ENCODE results near the gene LZTR1. TPM values are rescaled to one million over a fixed set of nuclear protein-coding genes. Genes with fewer than 3 reads are reported as not detected.

Gene LZTR1
- polyA plus RNA-seq, 4 donors = 22.7 to 38.0 (median 28.7) TPM

GRCh38 chr22:21026783-21027692, 44.9 kb downstream of the LZTR1 start:
- FAIRE-seq = no peak
- no peak for DNase-seq
- no peak overlapping the region for H3K27ac ChIP-seq (ENCODE audit: low read depth in 1 of 3, low read length in 2 of 3)
- peaks cover 0 to 12% (median 0%) of the 10 kb centered on the region in 3 donors for H3K4me1 ChIP-seq (ENCODE audit: control insufficient read depth in 3 of 3, insufficient read depth in 2 of 3, low read depth in 1 of 3, low read length in 2 of 3)
- no peak overlapping the region for H3K4me3 ChIP-seq (ENCODE audit: low read depth in 1 of 3, low read length in 3 of 3)
- H3K9me3 ChIP-seq (ENCODE audit: control insufficient read depth in 2 of 2, insufficient read depth in 1 of 2, low read depth in 1 of 2, low read length in 1 of 2) = no peaks in the 10 kb centered on the region
- H3K27me3 ChIP-seq (ENCODE audit: control insufficient read depth in 3 of 3, insufficient read depth in 3 of 3, low read length in 3 of 3) = peaks cover 0 to 3% (median 0%) of the 10 kb centered on the region in 3 donors
- peaks cover 0 to 30% (median 0%) of the 10 kb centered on the region in 3 donors for H3K36me3 ChIP-seq (ENCODE audit: control insufficient read depth in 3 of 3, insufficient read depth in 2 of 3, low read depth in 1 of 3, low read length in 3 of 3)
- 65 to 79% (median 79%) methylated on average over 14 of the region's 14 CpGs for WGBS, 3 donors

GRCh38 chr22:21028277-21029251, 46.5 kb downstream of the LZTR1 start:
- H3K27ac ChIP-seq (ENCODE audit: low read depth in 1 of 3, low read length in 2 of 3) = no peak overlapping the region
- peaks cover 0 to 23% (median 0%) of the 10 kb centered on the region in 3 donors for H3K4me1 ChIP-seq (ENCODE audit: control insufficient read depth in 3 of 3, insufficient read depth in 2 of 3, low read depth in 1 of 3, low read length in 2 of 3)
- DNase-seq = no peak
- 87 to 89% (median 88%) methylated on average over 13 of the region's 13 CpGs for WGBS, 3 donors
- no peak for FAIRE-seq
- no peak overlapping the region for H3K4me3 ChIP-seq (ENCODE audit: low read depth in 1 of 3, low read length in 3 of 3)
- peaks cover 0 to 30% (median 0%) of the 10 kb centered on the region in 3 donors for H3K36me3 ChIP-seq (ENCODE audit: control insufficient read depth in 3 of 3, insufficient read depth in 2 of 3, low read depth in 1 of 3, low read length in 3 of 3)
- no peaks in the 10 kb centered on the region for H3K9me3 ChIP-seq (ENCODE audit: control insufficient read depth in 2 of 2, insufficient read depth in 1 of 2, low read depth in 1 of 2, low read length in 1 of 2)
- peaks cover 0 to 3% (median 0%) of the 10 kb centered on the region in 3 donors for H3K27me3 ChIP-seq (ENCODE audit: control insufficient read depth in 3 of 3, insufficient read depth in 3 of 3, low read length in 3 of 3)

DNA sequence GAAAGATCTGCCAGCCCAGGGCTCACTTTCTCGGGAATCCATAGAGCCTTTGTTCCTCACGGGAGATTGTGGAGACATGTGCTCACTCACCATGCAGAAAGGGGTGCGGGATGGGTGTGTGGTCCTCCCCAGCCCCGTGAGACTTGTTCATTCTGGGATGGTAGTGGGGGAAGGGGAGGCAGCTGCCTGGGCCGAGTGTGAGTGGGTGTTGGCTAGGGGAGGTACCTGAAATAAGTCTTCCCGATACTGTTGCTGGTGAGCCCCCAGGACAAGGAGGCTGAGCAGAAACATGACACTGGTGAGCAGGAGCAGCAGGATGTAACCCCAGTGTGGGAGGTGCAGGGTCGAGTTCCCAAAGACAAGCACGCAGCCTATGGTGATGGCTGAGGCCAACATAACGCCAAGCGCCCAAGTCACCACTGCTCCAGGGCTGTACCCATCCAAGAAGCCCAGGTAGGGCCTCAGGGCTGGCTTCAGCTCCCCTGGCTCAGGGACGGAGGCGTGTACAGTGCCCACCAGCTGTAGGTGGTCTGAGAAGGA, 47.5 kb downstream of the LZTR1 start:
- no peak for FAIRE-seq
- no peak overlapping the region for H3K4me3 ChIP-seq (ENCODE audit: low read depth in 1 of 3, low read length in 3 of 3)
- peaks cover 0 to 30% (median 0%) of the 10 kb centered on the region in 3 donors for H3K36me3 ChIP-seq (ENCODE audit: control insufficient read depth in 3 of 3, insufficient read depth in 2 of 3, low read depth in 1 of 3, low read length in 3 of 3)
- peaks cover 0 to 23% (median 0%) of the 10 kb centered on the region in 3 donors for H3K4me1 ChIP-seq (ENCODE audit: control insufficient read depth in 3 of 3, insufficient read depth in 2 of 3, low read depth in 1 of 3, low read length in 2 of 3)
- H3K9me3 ChIP-seq (ENCODE audit: control insufficient read depth in 2 of 2, insufficient read depth in 1 of 2, low read depth in 1 of 2, low read length in 1 of 2) = no peaks in the 10 kb centered on the region
- peaks cover 0 to 3% (median 0%) of the 10 kb centered on the region in 3 donors for H3K27me3 ChIP-seq (ENCODE audit: control insufficient read depth in 3 of 3, insufficient read depth in 3 of 3, low read length in 3 of 3)
- H3K27ac ChIP-seq (ENCODE audit: low read depth in 1 of 3, low read length in 2 of 3) = no peak overlapping the region
- WGBS, 3 donors = 74 to 87% (median 82%) methylated on average over 12 of the region's 12 CpGs
- no peak for DNase-seq

GRCh38 chr22:21030032-21030431, 47.9 kb downstream of the LZTR1 start:
- Histone ChIP-seq H3K27ac (ENCODE audit: low read depth in 1 of 3, low read length in 2 of 3) (no peak overlapping the region), H3K36me3 (ENCODE audit: control insufficient read depth in 3 of 3, insufficient read depth in 2 of 3, low read depth in 1 of 3, low read length in 3 of 3) (peaks cover 0 to 30% (median 0%) of the 10 kb centered on the region in 3 donors), H3K9me3 (ENCODE audit: control insufficient read depth in 2 of 2, insufficient read depth in 1 of 2, low read depth in 1 of 2, low read length in 1 of 2) (no peaks in the 10 kb centered on the region), H3K4me1 (ENCODE audit: control insufficient read depth in 3 of 3, insufficient read depth in 2 of 3, low read depth in 1 of 3, low read length in 2 of 3) (peaks cover 0 to 23% (median 0%) of the 10 kb centered on the region in 3 donors), H3K4me3 (ENCODE audit: low read depth in 1 of 3, low read length in 3 of 3) (no peak overlapping the region), H3K27me3 (ENCODE audit: control insufficient read depth in 3 of 3, insufficient read depth in 3 of 3, low read length in 3 of 3) (peaks cover 0 to 3% (median 0%) of the 10 kb centered on the region in 3 donors)
- 89 to 95% (median 92%) methylated on average over 15 of the region's 15 CpGs for WGBS, 3 donors
- FAIRE-seq (no peak), DNase-seq (no peak)

DNA sequence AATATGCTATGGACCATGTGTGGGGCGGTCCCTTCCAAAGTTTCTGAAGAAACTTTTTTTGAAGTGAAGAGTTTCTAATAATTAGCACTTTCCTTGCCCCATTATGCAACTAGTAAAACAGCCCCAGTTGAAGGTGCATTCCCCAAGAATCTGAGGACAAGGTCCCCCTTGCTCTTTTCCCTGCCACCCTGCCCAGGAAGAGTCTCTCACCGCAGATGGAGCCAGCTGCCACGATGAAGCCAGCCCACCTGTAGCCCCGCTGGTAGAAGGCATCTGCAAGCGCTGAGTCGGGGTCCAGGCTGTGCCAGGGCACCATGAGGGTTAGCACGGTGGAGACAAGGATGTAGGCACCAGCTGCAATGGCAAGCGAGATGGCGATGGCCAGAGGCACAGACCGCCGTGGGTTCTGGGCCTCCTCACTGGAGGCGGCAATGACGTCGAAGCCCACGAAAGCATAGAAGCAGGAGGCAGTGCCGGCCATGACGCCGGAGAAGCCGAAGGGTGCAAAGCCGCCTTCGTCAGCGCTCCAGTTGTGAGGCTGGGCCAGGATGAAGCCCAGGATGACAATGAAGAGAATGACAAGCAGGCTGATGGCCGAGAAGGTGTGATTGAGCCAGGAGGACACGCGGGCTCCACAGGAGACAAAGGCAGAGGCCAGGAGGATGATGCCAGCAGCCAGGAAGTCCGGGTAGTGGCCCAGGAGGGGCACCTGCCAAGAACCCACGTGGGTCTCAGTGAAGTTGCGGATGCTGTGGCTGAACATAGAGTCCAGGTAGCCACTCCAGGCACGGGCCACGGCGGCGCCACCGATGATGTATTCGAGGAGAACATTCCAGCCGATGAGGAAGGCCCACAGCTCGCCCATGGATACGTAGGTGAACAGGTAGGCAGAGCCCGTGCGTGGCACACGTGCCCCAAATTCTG, 48.8 kb downstream of the LZTR1 start:
- H3K9me3 ChIP-seq (ENCODE audit: control insufficient read depth in 2 of 2, insufficient read depth in 1 of 2, low read depth in 1 of 2, low read length in 1 of 2) = no peaks in the 10 kb centered on the region
- no peak for DNase-seq
- H3K4me3 ChIP-seq (ENCODE audit: low read depth in 1 of 3, low read length in 3 of 3) = peak overlapping the region in 1 of 3 donors; percentile 40
- peaks cover 0 to 23% (median 0%) of the 10 kb centered on the region in 3 donors for H3K4me1 ChIP-seq (ENCODE audit: control insufficient read depth in 3 of 3, insufficient read depth in 2 of 3, low read depth in 1 of 3, low read length in 2 of 3)
- H3K36me3 ChIP-seq (ENCODE audit: control insufficient read depth in 3 of 3, insufficient read depth in 2 of 3, low read depth in 1 of 3, low read length in 3 of 3) = peaks cover 0 to 30% (median 0%) of the 10 kb centered on the region in 3 donors
- WGBS, 3 donors = 92 to 96% (median 94%) methylated on average over 40 of the region's 40 CpGs
- peaks cover 0 to 5% (median 0%) of the 10 kb centered on the region in 3 donors for H3K27me3 ChIP-seq (ENCODE audit: control insufficient read depth in 3 of 3, insufficient read depth in 3 of 3, low read length in 3 of 3)
- no peak overlapping the region for H3K27ac ChIP-seq (ENCODE audit: low read depth in 1 of 3, low read length in 2 of 3)
- no peak for FAIRE-seq

- Histone ChIP-seq H3K36me3 (ENCODE audit: control insufficient read depth in 3 of 3, insufficient read depth in 2 of 3, low read depth in 1 of 3, low read length in 3 of 3) (peaks cover 0 to 30% (median 0%) of the 10 kb centered on the region in 3 donors), H3K4me3 (ENCODE audit: low read depth in 1 of 3, low read length in 3 of 3) (peak overlapping the region in 2 of 3 donors; percentile 26 to 40), H3K27me3 (ENCODE audit: control insufficient read depth in 3 of 3, insufficient read depth in 3 of 3, low read length in 3 of 3) (peaks cover 0 to 5% (median 0%) of the 10 kb centered on the region in 3 donors), H3K9me3 (ENCODE audit: control insufficient read depth in 2 of 2, insufficient read depth in 1 of 2, low read depth in 1 of 2, low read length in 1 of 2) (no peaks in the 10 kb centered on the region), H3K4me1 (ENCODE audit: control insufficient read depth in 3 of 3, insufficient read depth in 2 of 3, low read depth in 1 of 3, low read length in 2 of 3) (peaks cover 0 to 23% (median 0%) of the 10 kb centered on the region in 3 donors), H3K27ac (ENCODE audit: low read depth in 1 of 3, low read length in 2 of 3) (no peak overlapping the region)
- no peak for DNase-seq
- WGBS, 3 donors = 85 to 90% (median 87%) methylated on average over 16 to 18 of the region's 18 CpGs
- no peak for FAIRE-seq
Observed at GRCh38 chr22:21031545-21032036, 49.5 kb downstream of the LZTR1 start.
